WTC11 (cell line): ENCODE results near the gene DCAF5. TPM values are rescaled to one million over a fixed set of nuclear protein-coding genes. Genes with fewer than 3 reads are reported as not detected.

Experiments
- ATAC-seq: fragments of 200-7000 bp; cut with Tn5 transposase; 2 replicates; pipeline ENCODE4 v1.10.0; 2021; ENCODE audit warnings: mild to moderate bottlenecking, moderate library complexity
- CTCF ChIA-PET: fragments of 300-600 bp; sonication (Branson Sonifier 250); formaldehyde crosslinking; loops from one replicate; lab custom pipeline; 2021; ENCODE audit warnings: antibody characterized with exemption; lab: Charles Lee
- POLR2A ChIA-PET: fragments of 350-600 bp; sonication (Branson Sonifier 250); formaldehyde crosslinking; loops from one replicate; lab custom pipeline; 2021; ENCODE audit warnings: antibody characterized with exemption; lab: Charles Lee
- DNase-seq: peaks from one replicate; pipeline ENCODE4 v3.0.0; 2021; ENCODE audit warnings: low spot score
- H3K27ac Mint-ChIP-seq: 2 replicates; pipeline ENCODE4 v1.8.0; 2021; ENCODE audit warnings: mixed read lengths
- H3K27me3 Mint-ChIP-seq: 2 replicates; pipeline ENCODE4 v1.8.0; 2021; ENCODE audit warnings: low read depth, mild to moderate bottlenecking, moderate library complexity, mixed read lengths
- H3K36me3 Mint-ChIP-seq: 2 replicates; pipeline ENCODE4 v1.8.0; 2021; ENCODE audit warnings: mixed read lengths
- H3K4me1 Mint-ChIP-seq: 2 replicates; pipeline ENCODE4 v1.8.0; 2022; ENCODE audit warnings: mixed read lengths
- H3K4me3 Mint-ChIP-seq: 2 replicates; pipeline ENCODE4 v1.8.0; 2021; ENCODE audit warnings: mild to moderate bottlenecking, moderate library complexity, mixed read lengths
- H3K9me3 Mint-ChIP-seq: 2 replicates; pipeline ENCODE4 v1.8.0; 2021; ENCODE audit warnings: mixed read lengths
- FOXJ3 ChIP-seq: sonication (generic); formaldehyde crosslinking; IDR thresholded peaks from 2 replicates; pipeline ENCODE4 v1.9.0; 2021; ENCODE audit warnings: missing genetic modification reagents, mild to moderate bottlenecking, borderline replicate concordance
- GTF2I ChIP-seq: fragments of 250-450 bp; sonication (Bioruptor Pico); conservative IDR thresholded peaks from 2 replicates; pipeline ENCODE4 v1.4.0; 2021; ENCODE audit warnings: mild to moderate bottlenecking
- JUN ChIP-seq: sonication (generic); formaldehyde crosslinking; IDR thresholded peaks from 2 replicates; pipeline ENCODE4 v1.8.0; 2023; ENCODE audit warnings: mild to moderate bottlenecking, missing genetic modification reagents
- SMAD3 ChIP-seq: sonication (generic); formaldehyde crosslinking; IDR thresholded peaks from 2 replicates; pipeline ENCODE4 v1.8.0; 2022; ENCODE audit warnings: missing genetic modification reagents, mild to moderate bottlenecking, borderline replicate concordance
- SMAD4 ChIP-seq: sonication (generic); formaldehyde crosslinking; IDR thresholded peaks from 2 replicates; pipeline ENCODE4 v1.8.0; 2022; ENCODE audit warnings: mild to moderate bottlenecking, missing genetic modification reagents
- SP1 ChIP-seq: sonication (generic); formaldehyde crosslinking; conservative IDR thresholded peaks from 2 replicates; pipeline ENCODE4 v1.8.1; 2022; ENCODE audit warnings: missing genetic modification reagents
- ZNF317 ChIP-seq: sonication (generic); formaldehyde crosslinking; IDR thresholded peaks from 2 replicates; pipeline ENCODE4 v1.8.1; 2023; ENCODE audit warnings: low read depth, mild to moderate bottlenecking, moderate library complexity, missing genetic modification reagents, borderline replicate concordance
- ZNF671 ChIP-seq: fragments of 250-450 bp; sonication (Bioruptor Pico); IDR thresholded peaks from 2 replicates; pipeline ENCODE4 v1.8.0; 2021; ENCODE audit warnings: mild to moderate bottlenecking
- total RNA-seq: library from RNA; stranded (reverse); gene quantifications from 3 replicates; pipeline ENCODE4 v1.2.3, GENCODE V29; 2021
- TF ChIP-seq, protein P1 (sequence below): sonication (generic); formaldehyde crosslinking; IDR thresholded peaks from 2 replicates; pipeline ENCODE4 v1.8.1; 2022; ENCODE audit warnings: mild to moderate bottlenecking, missing genetic modification reagents, moderate library complexity, borderline replicate concordance
- TF ChIP-seq, protein P2 (sequence below): sonication (generic); formaldehyde crosslinking; IDR thresholded peaks from 2 replicates; pipeline ENCODE4 v1.8.0; 2022; ENCODE audit warnings: mild to moderate bottlenecking, missing genetic modification reagents
- TF ChIP-seq, protein P3 (sequence below): fragments of 250-450 bp; sonication (Bioruptor Pico); IDR thresholded peaks from 2 replicates; pipeline ENCODE4 v1.9.0; 2021; ENCODE audit warnings: moderate library complexity, mild to moderate bottlenecking, inconsistent platforms, borderline replicate concordance
- TF ChIP-seq, protein P4 (sequence below): sonication (generic); formaldehyde crosslinking; IDR thresholded peaks from 2 replicates; pipeline ENCODE4 v1.8.1; 2023; ENCODE audit warnings: mild to moderate bottlenecking, missing genetic modification reagents, borderline replicate concordance
- TF ChIP-seq, protein P5 (sequence below): sonication (generic); formaldehyde crosslinking; IDR thresholded peaks from 2 replicates; pipeline ENCODE4 v1.8.1; 2023; ENCODE audit warnings: mild to moderate bottlenecking, missing genetic modification reagents, moderate library complexity
- TF ChIP-seq, protein P6 (sequence below): fragments of 250-450 bp; sonication (Bioruptor Pico); IDR thresholded peaks from 2 replicates; pipeline ENCODE4 v2.1.2; 2022; ENCODE audit warnings: mild to moderate bottlenecking, moderate library complexity
- TF ChIP-seq, protein P7 (sequence below): sonication (generic); formaldehyde crosslinking; IDR thresholded peaks from 2 replicates; pipeline ENCODE4 v1.8.1; 2022; ENCODE audit warnings: missing genetic modification reagents, borderline replicate concordance
- TF ChIP-seq, protein P8 (sequence below): fragments of 200-600 bp; IDR thresholded peaks from 2 replicates; pipeline ENCODE4 v1.8.0; 2022; ENCODE audit warnings: antibody characterized with exemption

DCAF5 gene
- total RNA-seq, 1 experiment from 2014 or later = 30.3 TPM

DNA sequence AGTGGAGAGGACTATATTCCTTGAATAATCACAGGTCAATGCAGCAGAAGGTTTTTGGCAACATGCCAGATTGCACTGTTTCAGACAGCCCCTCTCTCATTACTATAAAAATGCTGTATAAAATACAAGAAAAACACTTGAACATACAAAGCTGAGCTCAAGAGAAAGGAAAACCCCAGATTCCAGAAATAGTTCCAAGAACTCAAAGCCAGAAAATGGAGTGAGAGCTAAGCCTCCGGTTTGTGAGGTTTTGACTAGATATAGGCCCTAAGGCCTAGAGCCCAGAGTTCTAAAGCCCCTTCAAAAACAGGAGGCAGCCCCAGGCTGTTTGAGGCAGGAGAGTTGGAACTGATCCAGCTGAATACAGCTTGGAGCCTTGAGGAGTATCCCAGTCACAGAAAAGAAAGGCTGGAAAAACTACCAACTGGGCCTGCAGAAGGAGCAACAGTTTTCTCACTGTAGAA lies 144.5 kb downstream of the DCAF5 start (continued):
- TF ChIP-seq JUN (CRISPR knock-in tag) = no peak

DNA sequence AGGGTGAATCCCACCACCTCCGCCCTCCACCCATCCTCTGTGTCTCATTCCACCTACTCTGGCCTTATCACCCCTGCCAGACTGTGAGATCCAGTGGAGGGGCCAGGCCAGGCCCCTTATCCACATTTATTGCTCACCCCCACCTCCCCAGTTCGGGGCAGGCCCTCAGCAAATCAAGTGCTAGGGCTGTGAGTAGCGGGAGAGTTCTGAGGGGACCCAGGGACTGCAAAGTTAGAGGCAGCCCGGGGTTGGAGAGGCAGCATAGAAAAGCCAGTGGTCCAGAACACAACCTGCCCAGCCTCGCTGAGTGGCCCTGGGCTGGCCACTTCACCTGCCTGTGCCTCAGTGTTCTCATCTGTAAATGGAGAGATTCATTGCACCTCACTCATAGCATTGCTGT lies 146.6 kb downstream of the DCAF5 start:
- no peaks in the 10 kb centered on the region for H3K36me3 Mint-ChIP-seq
- CTCF ChIA-PET = interaction anchor here (0.7 to 4.7 kb wide), 2 partner anchors 80 to 96 kb away, joined by 3 to 19 read pairs; no protein-coding TSS in a partner anchor

More for the DNA sequence above, 146.6 kb downstream of the DCAF5 start:
- peaks cover 3% of the 10 kb centered on the region for H3K27me3 Mint-ChIP-seq
- TF ChIP-seq, protein P1, sequence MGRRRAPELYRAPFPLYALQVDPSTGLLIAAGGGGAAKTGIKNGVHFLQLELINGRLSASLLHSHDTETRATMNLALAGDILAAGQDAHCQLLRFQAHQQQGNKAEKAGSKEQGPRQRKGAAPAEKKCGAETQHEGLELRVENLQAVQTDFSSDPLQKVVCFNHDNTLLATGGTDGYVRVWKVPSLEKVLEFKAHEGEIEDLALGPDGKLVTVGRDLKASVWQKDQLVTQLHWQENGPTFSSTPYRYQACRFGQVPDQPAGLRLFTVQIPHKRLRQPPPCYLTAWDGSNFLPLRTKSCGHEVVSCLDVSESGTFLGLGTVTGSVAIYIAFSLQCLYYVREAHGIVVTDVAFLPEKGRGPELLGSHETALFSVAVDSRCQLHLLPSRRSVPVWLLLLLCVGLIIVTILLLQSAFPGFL (CRISPR knock-in tag) = no peak
- TF ChIP-seq SMAD3 (CRISPR knock-in tag) = no peak
- TF ChIP-seq, protein P2, sequence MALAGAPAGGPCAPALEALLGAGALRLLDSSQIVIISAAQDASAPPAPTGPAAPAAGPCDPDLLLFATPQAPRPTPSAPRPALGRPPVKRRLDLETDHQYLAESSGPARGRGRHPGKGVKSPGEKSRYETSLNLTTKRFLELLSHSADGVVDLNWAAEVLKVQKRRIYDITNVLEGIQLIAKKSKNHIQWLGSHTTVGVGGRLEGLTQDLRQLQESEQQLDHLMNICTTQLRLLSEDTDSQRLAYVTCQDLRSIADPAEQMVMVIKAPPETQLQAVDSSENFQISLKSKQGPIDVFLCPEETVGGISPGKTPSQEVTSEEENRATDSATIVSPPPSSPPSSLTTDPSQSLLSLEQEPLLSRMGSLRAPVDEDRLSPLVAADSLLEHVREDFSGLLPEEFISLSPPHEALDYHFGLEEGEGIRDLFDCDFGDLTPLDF (CRISPR knock-in tag) = no peak
- TF ChIP-seq, protein P3, sequence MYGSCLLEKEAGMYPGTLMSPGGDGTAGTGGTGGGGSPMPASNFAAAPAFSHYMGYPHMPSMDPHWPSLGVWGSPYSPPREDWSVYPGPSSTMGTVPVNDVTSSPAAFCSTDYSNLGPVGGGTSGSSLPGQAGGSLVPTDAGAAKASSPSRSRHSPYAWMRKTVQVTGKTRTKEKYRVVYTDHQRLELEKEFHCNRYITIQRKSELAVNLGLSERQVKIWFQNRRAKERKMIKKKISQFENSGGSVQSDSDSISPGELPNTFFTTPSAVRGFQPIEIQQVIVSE (CRISPR knock-in tag) = no peak
- TF ChIP-seq, protein P4, sequence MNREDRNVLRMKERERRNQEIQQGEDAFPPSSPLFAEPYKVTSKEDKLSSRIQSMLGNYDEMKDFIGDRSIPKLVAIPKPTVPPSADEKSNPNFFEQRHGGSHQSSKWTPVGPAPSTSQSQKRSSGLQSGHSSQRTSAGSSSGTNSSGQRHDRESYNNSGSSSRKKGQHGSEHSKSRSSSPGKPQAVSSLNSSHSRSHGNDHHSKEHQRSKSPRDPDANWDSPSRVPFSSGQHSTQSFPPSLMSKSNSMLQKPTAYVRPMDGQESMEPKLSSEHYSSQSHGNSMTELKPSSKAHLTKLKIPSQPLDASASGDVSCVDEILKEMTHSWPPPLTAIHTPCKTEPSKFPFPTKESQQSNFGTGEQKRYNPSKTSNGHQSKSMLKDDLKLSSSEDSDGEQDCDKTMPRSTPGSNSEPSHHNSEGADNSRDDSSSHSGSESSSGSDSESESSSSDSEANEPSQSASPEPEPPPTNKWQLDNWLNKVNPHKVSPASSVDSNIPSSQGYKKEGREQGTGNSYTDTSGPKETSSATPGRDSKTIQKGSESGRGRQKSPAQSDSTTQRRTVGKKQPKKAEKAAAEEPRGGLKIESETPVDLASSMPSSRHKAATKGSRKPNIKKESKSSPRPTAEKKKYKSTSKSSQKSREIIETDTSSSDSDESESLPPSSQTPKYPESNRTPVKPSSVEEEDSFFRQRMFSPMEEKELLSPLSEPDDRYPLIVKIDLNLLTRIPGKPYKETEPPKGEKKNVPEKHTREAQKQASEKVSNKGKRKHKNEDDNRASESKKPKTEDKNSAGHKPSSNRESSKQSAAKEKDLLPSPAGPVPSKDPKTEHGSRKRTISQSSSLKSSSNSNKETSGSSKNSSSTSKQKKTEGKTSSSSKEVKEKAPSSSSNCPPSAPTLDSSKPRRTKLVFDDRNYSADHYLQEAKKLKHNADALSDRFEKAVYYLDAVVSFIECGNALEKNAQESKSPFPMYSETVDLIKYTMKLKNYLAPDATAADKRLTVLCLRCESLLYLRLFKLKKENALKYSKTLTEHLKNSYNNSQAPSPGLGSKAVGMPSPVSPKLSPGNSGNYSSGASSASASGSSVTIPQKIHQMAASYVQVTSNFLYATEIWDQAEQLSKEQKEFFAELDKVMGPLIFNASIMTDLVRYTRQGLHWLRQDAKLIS (CRISPR knock-in tag) = no peak
- TF ChIP-seq SMAD4 (CRISPR knock-in tag) = no peak
- TF ChIP-seq ZNF317 (CRISPR knock-in tag) = no peak
- TF ChIP-seq SP1 (CRISPR knock-in tag) = no peak
- TF ChIP-seq, protein P5, sequence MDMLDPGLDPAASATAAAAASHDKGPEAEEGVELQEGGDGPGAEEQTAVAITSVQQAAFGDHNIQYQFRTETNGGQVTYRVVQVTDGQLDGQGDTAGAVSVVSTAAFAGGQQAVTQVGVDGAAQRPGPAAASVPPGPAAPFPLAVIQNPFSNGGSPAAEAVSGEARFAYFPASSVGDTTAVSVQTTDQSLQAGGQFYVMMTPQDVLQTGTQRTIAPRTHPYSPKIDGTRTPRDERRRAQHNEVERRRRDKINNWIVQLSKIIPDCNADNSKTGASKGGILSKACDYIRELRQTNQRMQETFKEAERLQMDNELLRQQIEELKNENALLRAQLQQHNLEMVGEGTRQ (CRISPR knock-in tag) = no peak
- TF ChIP-seq ZNF671 (CRISPR knock-in tag) = no peak
- no peak for TF ChIP-seq GTF2I (CRISPR knock-in tag)
- TF ChIP-seq, protein P6, sequence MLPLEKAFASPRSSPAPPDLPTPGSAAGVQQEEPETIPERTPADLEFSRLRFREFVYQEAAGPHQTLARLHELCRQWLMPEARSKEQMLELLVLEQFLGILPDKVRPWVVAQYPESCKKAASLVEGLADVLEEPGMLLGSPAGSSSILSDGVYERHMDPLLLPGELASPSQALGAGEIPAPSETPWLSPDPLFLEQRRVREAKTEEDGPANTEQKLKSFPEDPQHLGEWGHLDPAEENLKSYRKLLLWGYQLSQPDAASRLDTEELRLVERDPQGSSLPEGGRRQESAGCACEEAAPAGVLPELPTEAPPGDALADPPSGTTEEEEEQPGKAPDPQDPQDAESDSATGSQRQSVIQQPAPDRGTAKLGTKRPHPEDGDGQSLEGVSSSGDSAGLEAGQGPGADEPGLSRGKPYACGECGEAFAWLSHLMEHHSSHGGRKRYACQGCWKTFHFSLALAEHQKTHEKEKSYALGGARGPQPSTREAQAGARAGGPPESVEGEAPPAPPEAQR = no peak
- TF ChIP-seq, protein P7, sequence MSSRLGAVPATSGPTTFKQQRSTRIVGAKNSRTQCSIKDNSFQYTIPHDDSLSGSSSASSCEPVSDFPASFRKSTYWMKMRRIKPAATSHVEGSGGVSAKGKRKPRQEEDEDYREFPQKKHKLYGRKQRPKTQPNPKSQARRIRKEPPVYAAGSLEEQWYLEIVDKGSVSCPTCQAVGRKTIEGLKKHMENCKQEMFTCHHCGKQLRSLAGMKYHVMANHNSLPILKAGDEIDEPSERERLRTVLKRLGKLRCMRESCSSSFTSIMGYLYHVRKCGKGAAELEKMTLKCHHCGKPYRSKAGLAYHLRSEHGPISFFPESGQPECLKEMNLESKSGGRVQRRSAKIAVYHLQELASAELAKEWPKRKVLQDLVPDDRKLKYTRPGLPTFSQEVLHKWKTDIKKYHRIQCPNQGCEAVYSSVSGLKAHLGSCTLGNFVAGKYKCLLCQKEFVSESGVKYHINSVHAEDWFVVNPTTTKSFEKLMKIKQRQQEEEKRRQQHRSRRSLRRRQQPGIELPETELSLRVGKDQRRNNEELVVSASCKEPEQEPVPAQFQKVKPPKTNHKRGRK (CRISPR knock-in tag) = no peak
- no peak for TF ChIP-seq FOXJ3 (CRISPR knock-in tag)
- TF ChIP-seq, protein P8, sequence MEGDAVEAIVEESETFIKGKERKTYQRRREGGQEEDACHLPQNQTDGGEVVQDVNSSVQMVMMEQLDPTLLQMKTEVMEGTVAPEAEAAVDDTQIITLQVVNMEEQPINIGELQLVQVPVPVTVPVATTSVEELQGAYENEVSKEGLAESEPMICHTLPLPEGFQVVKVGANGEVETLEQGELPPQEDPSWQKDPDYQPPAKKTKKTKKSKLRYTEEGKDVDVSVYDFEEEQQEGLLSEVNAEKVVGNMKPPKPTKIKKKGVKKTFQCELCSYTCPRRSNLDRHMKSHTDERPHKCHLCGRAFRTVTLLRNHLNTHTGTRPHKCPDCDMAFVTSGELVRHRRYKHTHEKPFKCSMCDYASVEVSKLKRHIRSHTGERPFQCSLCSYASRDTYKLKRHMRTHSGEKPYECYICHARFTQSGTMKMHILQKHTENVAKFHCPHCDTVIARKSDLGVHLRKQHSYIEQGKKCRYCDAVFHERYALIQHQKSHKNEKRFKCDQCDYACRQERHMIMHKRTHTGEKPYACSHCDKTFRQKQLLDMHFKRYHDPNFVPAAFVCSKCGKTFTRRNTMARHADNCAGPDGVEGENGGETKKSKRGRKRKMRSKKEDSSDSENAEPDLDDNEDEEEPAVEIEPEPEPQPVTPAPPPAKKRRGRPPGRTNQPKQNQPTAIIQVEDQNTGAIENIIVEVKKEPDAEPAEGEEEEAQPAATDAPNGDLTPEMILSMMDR = no peak
- no peak overlapping the region for H3K27ac Mint-ChIP-seq
- no peak for DNase-seq
- POLR2A ChIA-PET = no interaction called here
- H3K4me3 Mint-ChIP-seq = no peak overlapping the region
- no peak for ATAC-seq
- no peaks in the 10 kb centered on the region for H3K9me3 Mint-ChIP-seq
- peaks cover 26% of the 10 kb centered on the region for H3K4me1 Mint-ChIP-seq
